Epidermal melanocyte (primary cell): ENCODE data around the gene OVCA2.

ENCODE experiments used
- DNase-seq: peaks from one replicate; pipeline ENCODE4 v3.0.0; 2011; ENCODE audit warnings: low spot score; ENCODE audit not compliant: insufficient read length

Gene OVCA2

DNA sequence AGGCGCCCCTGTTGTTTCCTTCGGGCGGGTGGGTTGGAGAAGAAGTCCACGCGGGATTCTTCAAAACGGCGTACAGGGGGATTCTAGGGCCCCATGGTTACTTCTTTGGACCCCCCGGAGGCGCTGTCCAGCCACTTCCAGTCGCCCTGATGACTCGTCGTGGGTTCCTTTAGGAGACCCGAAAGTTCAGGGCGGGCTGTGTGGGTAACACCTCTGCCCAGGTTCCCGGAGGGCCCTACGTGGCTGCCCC, 12.4 kb downstream of the OVCA2 start:
- no peak for DNase-seq

GRCh38 chr17:2054512-2055291, 12.9 kb downstream of the OVCA2 start, which contains the start of gene HIC1:
Gene HIC1 (plus strand): TSS chr17:2055103. CDS start chr17:2056691, 1,588 bp downstream.
- DNase-seq: peak; percentile 95

DNA sequence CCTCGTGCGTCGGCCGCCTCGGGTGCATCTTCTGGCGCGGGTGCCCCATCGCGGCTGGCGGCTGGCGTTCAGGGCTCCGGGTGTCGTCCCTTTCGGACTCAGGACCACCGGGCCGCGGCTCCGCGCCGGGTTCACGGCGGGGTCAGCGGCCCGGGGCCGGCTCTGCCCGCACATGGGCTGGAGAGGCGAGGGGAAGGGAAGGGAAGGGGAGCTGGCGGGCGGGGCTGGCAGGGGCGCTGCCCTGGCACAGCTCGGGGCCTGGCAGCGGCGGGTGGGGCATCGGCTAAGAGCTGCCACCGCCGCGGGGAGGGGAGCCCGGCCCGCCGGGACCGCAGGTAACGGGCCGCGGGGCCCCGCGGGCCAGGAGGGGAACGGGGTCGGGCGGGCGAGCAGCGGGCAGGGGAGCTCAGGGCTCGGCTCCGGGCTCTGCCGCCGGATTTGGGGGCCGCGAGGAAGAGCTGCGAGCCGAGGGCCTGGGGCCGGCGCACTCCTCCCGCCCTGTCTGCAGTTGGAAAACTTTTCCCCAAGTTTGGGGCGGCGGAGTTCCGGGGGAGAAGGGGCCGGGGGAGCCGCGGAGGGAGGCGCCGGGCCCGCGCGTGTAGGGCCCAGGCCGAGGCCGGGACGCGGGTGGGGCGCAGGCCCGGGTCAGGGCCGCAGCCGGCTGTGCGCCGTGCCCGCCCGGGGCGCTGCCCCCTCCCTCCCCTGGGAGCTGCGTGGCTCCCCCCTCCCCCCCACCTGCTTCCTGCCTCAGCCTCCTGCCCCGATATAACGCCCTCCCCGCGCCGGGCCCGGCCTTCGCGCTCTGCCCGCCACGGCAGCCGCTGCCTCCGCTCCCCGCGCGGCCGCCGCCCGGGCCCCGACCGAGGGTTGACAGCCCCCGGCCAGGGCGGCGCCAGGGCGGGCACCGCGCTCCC, 13.7 kb downstream of the OVCA2 start:
- DNase-seq: no peak

GRCh38 chr17:2056206-2057174, 14.7 kb downstream of the OVCA2 start:
- no peak for DNase-seq

GRCh38 chr17:2057175-2057759, 15.4 kb downstream of the OVCA2 start:
- no peak for DNase-seq

DNA sequence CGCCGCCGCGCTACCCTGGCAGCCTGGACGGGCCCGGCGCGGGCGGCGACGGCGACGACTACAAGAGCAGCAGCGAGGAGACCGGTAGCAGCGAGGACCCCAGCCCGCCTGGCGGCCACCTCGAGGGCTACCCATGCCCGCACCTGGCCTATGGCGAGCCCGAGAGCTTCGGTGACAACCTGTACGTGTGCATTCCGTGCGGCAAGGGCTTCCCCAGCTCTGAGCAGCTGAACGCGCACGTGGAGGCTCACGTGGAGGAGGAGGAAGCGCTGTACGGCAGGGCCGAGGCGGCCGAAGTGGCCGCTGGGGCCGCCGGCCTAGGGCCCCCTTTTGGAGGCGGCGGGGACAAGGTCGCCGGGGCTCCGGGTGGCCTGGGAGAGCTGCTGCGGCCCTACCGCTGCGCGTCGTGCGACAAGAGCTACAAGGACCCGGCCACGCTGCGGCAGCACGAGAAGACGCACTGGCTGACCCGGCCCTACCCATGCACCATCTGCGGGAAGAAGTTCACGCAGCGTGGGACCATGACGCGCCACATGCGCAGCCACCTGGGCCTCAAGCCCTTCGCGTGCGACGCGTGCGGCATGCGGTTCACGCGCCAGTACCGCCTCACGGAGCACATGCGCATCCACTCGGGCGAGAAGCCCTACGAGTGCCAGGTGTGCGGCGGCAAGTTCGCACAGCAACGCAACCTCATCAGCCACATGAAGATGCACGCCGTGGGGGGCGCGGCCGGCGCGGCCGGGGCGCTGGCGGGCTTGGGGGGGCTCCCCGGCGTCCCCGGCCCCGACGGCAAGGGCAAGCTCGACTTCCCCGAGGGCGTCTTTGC, 16.2 kb downstream of the OVCA2 start:
- DNase-seq: no peak

GRCh38 chr17:2058586-2059546, 17.0 kb downstream of the OVCA2 start:
- peak; percentile 75 for DNase-seq

DNA sequence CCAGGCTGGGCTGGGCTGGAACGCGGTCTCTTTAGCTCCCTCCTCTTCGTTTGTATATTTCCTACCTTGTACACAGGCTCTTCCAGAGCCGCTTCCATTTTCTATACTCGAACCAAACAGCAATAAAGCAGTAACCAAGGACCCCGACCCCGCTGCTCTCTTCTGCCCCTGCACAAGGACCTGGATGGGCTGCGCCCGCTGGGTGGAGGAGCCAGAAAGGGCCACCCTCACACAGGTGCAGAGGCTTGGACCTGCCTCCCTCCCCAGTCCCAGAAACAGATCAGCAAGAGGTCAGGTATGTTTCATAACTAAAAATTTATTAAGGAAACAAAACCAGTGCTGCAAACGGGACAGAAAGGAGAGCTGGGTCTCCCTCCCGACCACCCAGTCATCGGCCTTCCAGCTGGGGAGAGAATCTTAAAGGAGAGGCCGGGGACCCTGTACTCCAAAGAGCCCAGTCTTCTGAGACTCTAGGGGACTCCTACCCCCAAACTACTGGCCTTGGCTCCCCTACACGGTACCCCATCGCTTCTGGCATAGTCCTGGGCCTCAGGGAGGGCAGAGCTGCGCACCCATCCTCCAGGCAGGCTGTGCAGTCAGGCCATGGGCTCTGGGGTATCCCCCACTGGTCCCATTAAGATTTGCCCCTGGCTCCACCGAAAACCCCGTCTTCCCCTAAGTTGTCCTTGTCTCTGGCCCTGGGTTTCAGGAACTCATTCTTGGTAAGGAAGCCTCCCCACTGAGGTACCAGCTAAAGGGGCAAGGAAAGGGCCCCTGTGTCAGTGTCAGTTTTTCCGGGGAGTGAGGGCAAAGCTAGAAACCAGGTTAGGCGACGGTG, 17.9 kb downstream of the OVCA2 start:
- no peak for DNase-seq

DNA sequence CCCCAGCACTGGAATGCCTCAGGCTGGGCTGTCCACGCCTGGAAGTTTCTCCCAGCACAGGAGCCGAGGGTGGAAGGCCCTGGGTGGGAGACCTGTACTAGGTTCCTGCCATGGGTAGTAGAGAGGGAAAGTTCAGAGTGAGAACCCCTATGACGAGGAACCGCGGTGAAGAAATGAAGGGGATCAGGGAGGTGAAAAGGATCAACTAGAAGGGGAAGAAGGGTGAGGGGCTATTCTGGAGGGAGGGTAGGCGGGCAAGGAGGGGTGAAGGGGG, 18.5 kb downstream of the OVCA2 start:
- no peak for DNase-seq

GRCh38 chr17:2060681-2061440, 19.0 kb downstream of the OVCA2 start:
- DNase-seq: no peak

DNA sequence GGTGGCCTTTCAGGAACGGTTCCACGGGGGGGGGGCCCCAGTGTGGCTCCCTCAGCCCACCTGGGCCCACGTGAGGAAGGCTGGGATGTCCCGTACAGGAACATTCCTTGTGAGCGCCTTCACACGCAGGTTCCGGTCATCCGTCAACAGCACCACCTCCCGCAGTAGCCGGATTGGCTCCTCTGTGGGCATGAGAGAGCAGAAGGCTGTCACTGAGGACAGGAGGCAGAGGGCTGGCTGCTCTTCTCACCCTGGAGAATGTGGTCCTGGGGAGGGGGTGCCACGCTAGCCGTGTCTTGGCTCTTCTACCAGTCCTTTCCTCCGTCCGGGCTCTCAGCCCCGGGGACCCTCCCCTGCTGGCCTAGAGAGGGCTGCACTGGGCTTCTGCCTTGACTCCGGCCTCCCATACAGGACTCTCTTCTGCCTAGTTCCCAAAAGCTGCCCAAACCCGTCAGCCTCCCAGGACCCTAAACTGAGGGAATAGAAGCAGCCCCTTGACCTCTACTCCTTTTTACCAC, 19.7 kb downstream of the OVCA2 start:
- DNase-seq: no peak

DNA sequence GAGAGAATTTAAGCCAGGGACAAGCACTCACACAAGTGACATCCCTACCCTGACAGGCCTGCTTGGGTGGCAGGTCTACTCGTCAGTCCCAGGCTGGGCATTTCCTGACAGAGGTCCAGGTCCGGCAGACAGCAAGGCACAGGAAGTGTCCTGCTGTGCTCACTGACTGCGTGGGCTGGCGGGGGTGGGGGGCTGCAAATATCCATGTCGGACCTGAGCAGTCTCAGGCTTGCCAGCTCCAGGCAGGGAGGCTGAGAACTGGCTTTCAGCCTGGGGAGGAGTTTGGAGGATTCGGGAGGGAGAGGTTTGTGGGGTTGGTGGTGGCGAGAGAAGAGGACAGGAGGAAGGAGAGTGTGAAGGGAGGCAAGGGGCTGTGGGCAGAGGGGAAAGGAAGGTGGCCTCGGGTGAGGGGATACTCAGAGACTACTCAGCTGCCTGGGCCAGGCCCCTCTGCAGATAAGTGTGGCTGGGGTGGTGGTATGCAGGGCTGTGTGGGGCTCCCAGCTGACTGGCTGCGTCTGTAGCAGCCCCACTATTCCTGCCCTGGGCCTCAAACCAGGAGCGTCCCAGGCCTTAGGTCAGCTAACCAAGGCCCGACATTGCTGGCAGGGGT, 20.9 kb downstream of the OVCA2 start:
- no peak for DNase-seq

GRCh38 chr17:2063261-2064146, 21.7 kb downstream of the OVCA2 start:
- DNase-seq: no peak

DNA sequence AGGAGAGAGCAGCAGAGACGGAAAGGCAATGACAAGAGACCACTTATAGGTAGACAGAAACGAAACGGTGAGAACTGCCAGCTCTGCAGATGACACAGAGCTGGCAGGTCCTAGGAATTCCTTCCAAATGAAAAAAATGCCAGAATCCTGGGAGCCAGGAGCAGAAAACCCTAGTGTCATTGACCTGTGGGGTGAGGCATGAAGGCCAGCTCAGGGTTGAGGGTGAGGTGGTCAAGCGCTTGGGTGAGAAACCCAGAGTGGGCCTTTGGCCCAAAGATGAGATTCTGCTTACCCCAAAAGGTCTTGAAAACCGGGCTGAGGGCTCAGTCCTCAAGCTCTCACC, 22.3 kb downstream of the OVCA2 start:
- DNase-seq: no peak

- DNase-seq: no peak
Measured at GRCh38 chr17:2064520-2064971, 22.7 kb downstream of the OVCA2 start.
